CD4-positive, alpha-beta T cell (primary cell): ENCODE measurements around the gene NEURL1. TPM values are rescaled to one million over a fixed set of nuclear protein-coding genes. Genes with fewer than 3 reads are reported as not detected.

Source experiments
- ATAC-seq: fragments of 200-7000 bp; cut with Tn5 transposase; one replicate; pipeline ENCODE4 v1.10.0; 2022; ENCODE audit warnings: mild to moderate bottlenecking; ENCODE audit not compliant: poor library complexity
- CTCF ChIA-PET: fragments of 350-600 bp; sonication (Branson Sonifier 250); formaldehyde crosslinking; loops from one replicate; lab custom pipeline; 2021; ENCODE audit warnings: antibody characterized with exemption, inconsistent platforms; lab: Charles Lee
- POLR2A ChIA-PET: fragments of 350-600 bp; sonication (Branson Sonifier 250); formaldehyde crosslinking; loops from one replicate; lab custom pipeline; 2021; ENCODE audit warnings: antibody characterized with exemption, inconsistent platforms; lab: Charles Lee
- DNase-seq, 14 experiments: peaks; one replicate each; pipeline ENCODE4 v3.0.0-alpha.2; 2013 to 2020; ENCODE audit warnings: mixed read lengths in 2 of 14
- H3K27ac ChIP-seq, 2 donors: one replicate each; pipeline versions ENCODE4 v1.5.1 to v1.7.0; 2013; ENCODE audit warnings: low read length in 2 of 2, low read depth in 1 of 2, mild to moderate bottlenecking in 1 of 2
- H3K27me3 ChIP-seq, 2 experiments: 1 replicate in 1 of 2; 2 replicates in 1 of 2; pipeline versions ENCODE4 v1.6.1 to v1.7.0; 2013; ENCODE audit warnings: low read length in 2 of 2, control low read depth in 1 of 2, mild to moderate bottlenecking in 1 of 2, moderate library complexity in 1 of 2; ENCODE audit not compliant: insufficient read depth in 2 of 2, control insufficient read depth in 1 of 2
- H3K36me3 ChIP-seq: one replicate; pipeline ENCODE4 v1.6.1; 2013; ENCODE audit warnings: low read length, control low read depth; ENCODE audit not compliant: insufficient read depth
- H3K4me1 ChIP-seq: one replicate; pipeline ENCODE4 v1.6.1; 2013; ENCODE audit warnings: low read length, control low read depth; ENCODE audit not compliant: insufficient read depth
- H3K4me3 ChIP-seq: one replicate; pipeline ENCODE4 v1.5.1; 2013; ENCODE audit warnings: mild to moderate bottlenecking, low read length, moderate library complexity
- H3K9me3 ChIP-seq, 2 experiments: 1 replicate in 1 of 2; 2 replicates in 1 of 2; pipeline versions ENCODE4 v1.6.1 to v1.7.0; 2013; ENCODE audit warnings: low read length in 2 of 2, mild to moderate bottlenecking in 2 of 2, control low read depth in 1 of 2, moderate library complexity in 1 of 2; ENCODE audit not compliant: control insufficient read depth in 1 of 2, insufficient read depth in 1 of 2
- H3K27ac Mint-ChIP-seq: one replicate; pipeline ENCODE4 v1.8.0; 2020; ENCODE audit warnings: mixed read lengths
- H3K27me3 Mint-ChIP-seq: one replicate; pipeline ENCODE4 v1.8.0; 2021; ENCODE audit warnings: mixed read lengths
- H3K36me3 Mint-ChIP-seq: one replicate; pipeline ENCODE4 v1.8.0; 2021; ENCODE audit warnings: low read depth, mixed read lengths
- H3K4me1 Mint-ChIP-seq: one replicate; pipeline ENCODE4 v1.8.0; 2021; ENCODE audit warnings: low read depth, mixed read lengths
- H3K4me3 Mint-ChIP-seq: one replicate; pipeline ENCODE4 v1.8.0; 2020; ENCODE audit warnings: mild to moderate bottlenecking, mixed read lengths
- H3K9me3 Mint-ChIP-seq: one replicate; pipeline ENCODE4 v1.8.0; 2020; ENCODE audit warnings: mixed read lengths
- intact Hi-C, 2 experiments: fragments of 100-400 bp; cut with DNase I in 1 of 2; cut with micrococcal nuclease in 1 of 2; formaldehyde crosslinking; loops; one replicate each; pipeline versions ENCODE4 v1.15.1 to v1.9.0; 2023 to 2025; cut with DNase I, micrococcal nuclease
- total RNA-seq, 174 experiments: library from RNA in 2 of 174; stranded (reverse) in 2 of 174; gene quantifications; one replicate each; pipeline ENCODE4 v1.2.3 and lab custom pipeline; 2021 to 2026
- TF ChIP-seq, protein P1 (sequence below): fragments of 200-600 bp; IDR thresholded peaks from one replicate; pipeline ENCODE4 v1.8.0; 2022; ENCODE audit warnings: antibody characterized with exemption, mild to moderate bottlenecking

The NEURL1 gene
- total RNA-seq, 2 experiments from 2014 or later: 0.85 to 1.1 TPM

DNA sequence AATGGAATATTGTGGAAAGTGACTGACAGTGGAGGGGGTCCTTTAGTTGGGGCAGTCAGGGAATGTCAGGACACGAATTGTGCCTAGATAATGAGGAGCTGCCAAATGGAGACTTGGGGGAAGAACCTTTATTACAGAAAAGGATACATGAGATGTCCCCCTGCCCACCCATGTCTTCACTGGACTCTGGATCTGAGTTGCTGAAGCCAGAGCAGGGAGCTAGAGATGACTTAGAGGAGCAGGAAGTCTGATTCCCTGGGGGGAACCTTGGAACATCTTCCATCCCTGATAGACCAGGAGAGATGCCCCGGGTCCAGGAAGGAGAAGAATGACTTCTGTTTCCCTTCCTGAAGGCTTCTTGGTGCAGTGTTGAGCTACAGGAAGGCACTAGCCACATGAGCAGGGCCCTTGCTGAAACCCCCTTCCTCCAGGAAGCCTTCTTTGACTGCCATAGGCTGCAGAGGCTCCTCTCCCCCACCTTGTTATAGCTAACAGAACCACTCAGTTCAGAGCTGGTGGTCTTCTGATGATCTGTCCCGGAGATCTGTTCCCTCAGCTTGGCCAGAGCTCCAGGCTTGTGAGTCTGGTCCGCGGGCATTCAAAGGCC, 747 bp upstream of the NEURL1 start:
- DNase-seq (no peak), ATAC-seq (no peak)
- Mint-ChIP-seq H3K9me3 (no peaks in the 10 kb centered on the region), H3K27ac (no peak overlapping the region), H3K36me3 (no peaks in the 10 kb centered on the region), H3K4me3 (peak overlapping the region; percentile 85), H3K4me1 (peaks cover 25% of the 10 kb centered on the region), H3K27me3 (peaks cover 56% of the 10 kb centered on the region)
- no peak overlapping the region for H3K27ac ChIP-seq
- no peak overlapping the region for H3K4me3 ChIP-seq
- peaks cover 20% of the 10 kb centered on the region for H3K4me1 ChIP-seq
- peaks cover 0 to 5% of the 10 kb centered on the region in 2 experiments for H3K9me3 ChIP-seq
- intact Hi-C loops: loop anchor here in 1 of 2 experiments (10.0 kb wide), 1 partner anchor 178 kb away; no protein-coding TSS in a partner anchor
- H3K27me3 ChIP-seq: peaks cover 20 to 23% of the 10 kb centered on the region in 2 experiments
- H3K36me3 ChIP-seq: no peaks in the 10 kb centered on the region
- TF ChIP-seq, protein P1, sequence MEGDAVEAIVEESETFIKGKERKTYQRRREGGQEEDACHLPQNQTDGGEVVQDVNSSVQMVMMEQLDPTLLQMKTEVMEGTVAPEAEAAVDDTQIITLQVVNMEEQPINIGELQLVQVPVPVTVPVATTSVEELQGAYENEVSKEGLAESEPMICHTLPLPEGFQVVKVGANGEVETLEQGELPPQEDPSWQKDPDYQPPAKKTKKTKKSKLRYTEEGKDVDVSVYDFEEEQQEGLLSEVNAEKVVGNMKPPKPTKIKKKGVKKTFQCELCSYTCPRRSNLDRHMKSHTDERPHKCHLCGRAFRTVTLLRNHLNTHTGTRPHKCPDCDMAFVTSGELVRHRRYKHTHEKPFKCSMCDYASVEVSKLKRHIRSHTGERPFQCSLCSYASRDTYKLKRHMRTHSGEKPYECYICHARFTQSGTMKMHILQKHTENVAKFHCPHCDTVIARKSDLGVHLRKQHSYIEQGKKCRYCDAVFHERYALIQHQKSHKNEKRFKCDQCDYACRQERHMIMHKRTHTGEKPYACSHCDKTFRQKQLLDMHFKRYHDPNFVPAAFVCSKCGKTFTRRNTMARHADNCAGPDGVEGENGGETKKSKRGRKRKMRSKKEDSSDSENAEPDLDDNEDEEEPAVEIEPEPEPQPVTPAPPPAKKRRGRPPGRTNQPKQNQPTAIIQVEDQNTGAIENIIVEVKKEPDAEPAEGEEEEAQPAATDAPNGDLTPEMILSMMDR: no peak
- POLR2A ChIA-PET: interaction anchor here (0.6 kb wide), 2 partner anchors 618 to 1586 kb away, joined by 3 read pairs; no protein-coding TSS in a partner anchor
- CTCF ChIA-PET: no interaction called here

DNA sequence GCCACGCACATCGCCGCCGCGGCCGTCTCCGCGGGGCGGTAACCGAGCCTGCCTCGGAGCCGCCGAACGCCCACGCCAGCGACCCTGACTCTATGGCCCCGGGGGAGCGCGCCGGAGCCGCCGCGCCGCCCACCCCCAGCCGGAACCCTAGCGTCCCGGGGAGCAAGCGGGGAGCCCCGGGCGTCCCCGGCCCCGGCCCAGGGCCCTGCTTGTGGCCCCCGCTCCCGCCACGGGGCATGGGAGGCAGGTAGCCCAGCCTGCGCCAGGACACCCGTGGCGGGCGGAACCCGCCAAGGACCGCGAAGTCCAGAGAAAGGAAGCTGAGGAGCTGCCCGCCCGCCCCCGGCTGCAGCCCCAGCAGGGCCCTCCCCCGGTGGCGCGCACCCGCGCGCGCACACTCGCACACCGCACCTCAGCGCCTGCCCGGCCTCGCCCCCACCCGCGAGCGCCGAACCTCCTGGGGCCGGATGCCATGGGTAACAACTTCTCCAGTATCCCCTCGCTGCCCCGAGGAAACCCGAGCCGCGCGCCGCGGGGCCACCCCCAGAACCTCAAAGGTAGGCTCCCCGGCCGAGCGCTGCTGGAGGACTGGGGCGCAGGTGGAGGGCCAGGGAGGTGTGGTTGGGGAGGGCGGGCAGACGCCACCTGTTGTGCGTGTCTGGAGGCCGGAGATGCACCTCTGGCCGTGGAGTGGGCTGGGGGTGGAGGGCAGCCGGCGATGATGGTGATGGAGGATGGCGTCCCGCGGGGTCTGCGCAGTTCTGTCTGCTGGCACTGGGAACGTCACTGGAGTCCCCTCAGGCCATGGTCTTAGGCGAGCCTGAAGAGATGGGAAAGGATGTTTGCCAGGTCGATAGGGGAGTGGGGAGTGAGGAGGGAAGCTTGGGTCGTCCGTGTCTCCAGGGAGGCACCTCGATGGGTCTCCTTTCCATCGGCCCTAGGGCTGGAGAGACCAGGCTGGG, 692 bp downstream of the NEURL1 start:
- H3K27me3 Mint-ChIP-seq: peaks cover 60% of the 10 kb centered on the region
- TF ChIP-seq, protein P1: no peak
- peak overlapping the region; percentile 41 for H3K4me3 ChIP-seq

DNA sequence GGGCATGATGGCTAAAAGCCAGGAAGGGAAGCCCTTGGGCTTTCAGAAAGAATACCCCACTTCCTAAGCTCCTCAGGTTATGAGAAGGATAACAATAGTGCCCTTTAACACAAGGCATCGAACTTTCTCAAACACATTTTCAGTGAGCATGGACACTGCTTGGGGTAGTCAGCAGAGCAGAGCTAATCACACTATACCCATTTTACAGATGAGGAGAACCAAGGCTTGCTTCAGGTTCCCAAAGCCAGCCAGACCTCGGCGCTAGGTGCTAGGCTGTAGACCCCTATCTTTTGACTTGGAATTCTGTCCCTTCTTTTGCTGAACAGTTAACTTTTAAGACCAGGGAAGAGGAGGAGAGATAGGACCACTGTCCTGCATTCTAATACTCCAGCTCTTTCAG, 1.8 kb downstream of the NEURL1 start:
- Histone ChIP-seq H3K4me3 (no peak overlapping the region), H3K4me1 (peaks cover 19% of the 10 kb centered on the region), H3K9me3 (peaks cover 0 to 5% of the 10 kb centered on the region in 2 experiments), H3K27me3 (peaks cover 20 to 23% of the 10 kb centered on the region in 2 experiments), H3K27ac (no peak overlapping the region), H3K36me3 (no peaks in the 10 kb centered on the region)
- Mint-ChIP-seq H3K4me3 (peak overlapping the region; percentile 71), H3K9me3 (no peaks in the 10 kb centered on the region), H3K27ac (no peak overlapping the region), H3K4me1 (peaks cover 25% of the 10 kb centered on the region), H3K36me3 (no peaks in the 10 kb centered on the region), H3K27me3 (peaks cover 71% of the 10 kb centered on the region)
- DNase-seq (no peak), ATAC-seq (no peak)
- intact Hi-C loops: loop anchor here in 1 of 2 experiments (10.0 kb wide), 1 partner anchor 181 kb away; no protein-coding TSS in a partner anchor
- ChIA-PET POLR2A (no interaction called here), CTCF (no interaction called here)
- TF ChIP-seq, protein P1: no peak

More for the DNA sequence above, 692 bp downstream of the NEURL1 start:
- H3K9me3 ChIP-seq: peaks cover 0 to 5% of the 10 kb centered on the region in 2 experiments
- ATAC-seq: peak; percentile 45
- POLR2A ChIA-PET: no interaction called here
- no peaks in the 10 kb centered on the region for H3K36me3 ChIP-seq
- CTCF ChIA-PET: interaction anchor here (0.5 kb wide), 1 partner anchor 11 kb away, joined by 4 read pairs; no protein-coding TSS in a partner anchor
- H3K27me3 ChIP-seq: peaks cover 20 to 23% of the 10 kb centered on the region in 2 experiments
- Mint-ChIP-seq H3K4me1 (peaks cover 25% of the 10 kb centered on the region), H3K9me3 (no peaks in the 10 kb centered on the region), H3K4me3 (peak overlapping the region; percentile 71), H3K27ac (no peak overlapping the region), H3K36me3 (no peaks in the 10 kb centered on the region)
- intact Hi-C loops: loop anchor here in 1 of 2 experiments (10.0 kb wide), 1 partner anchor 179 kb away; no protein-coding TSS in a partner anchor
- no peak overlapping the region for H3K27ac ChIP-seq
- H3K4me1 ChIP-seq: peaks cover 20% of the 10 kb centered on the region
- DNase-seq: peak in 9 of 14 experiments; percentile 5 to 47 (median 30)
